ENCODE data around the gene DLG2. TPM values are rescaled to one million over a fixed set of nuclear protein-coding genes. Genes with fewer than 3 reads are reported as not detected.

The DLG2 gene
- total and polyA plus RNA-seq, 2 of the 4 experiments (the other 2 are of a cell fraction) = 0.31 to 0.36 TPM

DNA sequence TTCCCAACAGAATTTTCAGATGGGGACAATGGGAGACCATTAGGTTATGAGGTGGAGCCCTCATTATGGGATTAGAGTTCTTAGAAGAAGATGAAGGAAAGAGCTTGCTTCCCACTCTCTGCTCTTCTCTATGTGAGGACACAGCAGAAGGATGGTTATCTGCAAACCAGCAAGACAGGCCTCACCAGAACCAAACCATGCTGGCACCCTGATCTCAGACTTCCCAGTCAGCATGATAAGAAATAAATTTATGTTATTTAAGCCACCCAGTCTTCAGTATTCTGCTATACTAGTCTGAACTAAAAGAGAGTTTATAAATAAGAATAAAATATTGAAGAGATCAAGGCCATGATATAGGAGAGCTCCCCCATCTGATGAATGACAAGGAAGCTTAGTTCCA is 1394.6 kb downstream of the DLG2 start:
- Histone ChIP-seq H3K4me3 (ENCODE audit: insufficient read depth, low read depth, low read length) (no peak overlapping the region), H2BK120ac (ENCODE audit: low read depth, low read length) (no peak overlapping the region), H4K91ac (ENCODE audit: insufficient read depth, low read depth, low read length) (no peak overlapping the region), H3K14ac (replicated peaks; ENCODE audit: low read depth, low read length) (no peak overlapping the region), H3K36me3 (ENCODE audit: control insufficient read depth, insufficient read depth, low read length) (no peaks in the 10 kb centered on the region), H3K9me1 (ENCODE audit: insufficient read depth, low read length) (no peaks in the 10 kb centered on the region), H2BK5ac (ENCODE audit: low read depth, low read length, poor library complexity, severe bottlenecking) (no peak overlapping the region), H3K4ac (ENCODE audit: low read depth, low read length) (no peak overlapping the region), H3K23ac (ENCODE audit: low read depth, low read length) (no peak overlapping the region), H3K9me3 (ENCODE audit: control insufficient read depth, insufficient read depth, low read length) (no peaks in the 10 kb centered on the region), H3K27ac (ENCODE audit: insufficient read depth, low read length) (no peak overlapping the region), H3K27me3 (ENCODE audit: control insufficient read depth, insufficient read depth, low read length) (no peaks in the 10 kb centered on the region), H2AFZ (replicated peaks; ENCODE audit: low read length, poor library complexity) (no peak overlapping the region), H3K18ac (ENCODE audit: low read depth, low read length) (no peak overlapping the region), H3K56ac (ENCODE audit: extremely low read depth, insufficient read depth, low read length) (no peak overlapping the region), H3K9ac (ENCODE audit: low read depth, low read length) (no peak overlapping the region), H3K79me1 (ENCODE audit: low read depth in 1 of 2, low read length in 2 of 2) (no peaks in the 10 kb centered on the region), H4K5ac (ENCODE audit: low read depth, low read length) (no peak overlapping the region), H2AK5ac (ENCODE audit: low read depth, low read length) (no peak overlapping the region), H4K20me1 (ENCODE audit: insufficient read depth, low read length) (no peaks in the 10 kb centered on the region), H2AK9ac (replicated peaks; ENCODE audit: low read depth, low read length, poor library complexity) (no peak overlapping the region), H2BK20ac (ENCODE audit: low read depth, low read length) (no peak overlapping the region), H3K4me2 (ENCODE audit: low read depth, low read length) (no peak overlapping the region), H4K8ac (ENCODE audit: low read depth in 2 of 2, low read length in 2 of 2) (no peak overlapping the region), H2BK15ac (ENCODE audit: low read depth, low read length) (no peak overlapping the region), H3K4me1 (ENCODE audit: control insufficient read depth, insufficient read depth, low read length) (no peaks in the 10 kb centered on the region)
- TF ChIP-seq MAFK (IDR thresholded peaks at IDR 0.05; ENCODE audit: low read depth, low read length) (no peak), CHD1 (IDR thresholded peaks at IDR 0.05; ENCODE audit: low read depth, low read length) (no peak), POLR2A (IDR thresholded peaks at IDR 0.05; ENCODE audit: low read depth, low read length) (no peak), MXI1 (IDR thresholded peaks at IDR 0.05; ENCODE audit: borderline replicate concordance, low read depth, low read length) (no peak), USF2 (IDR thresholded peaks at IDR 0.05; ENCODE audit: low read depth, low read length) (no peak), SMC3 (IDR thresholded peaks at IDR 0.05; ENCODE audit: low read depth, low read length) (no peak), FOS (IDR thresholded peaks at IDR 0.05; ENCODE audit: low read depth, low read length) (no peak), BHLHE40 (IDR thresholded peaks at IDR 0.05; ENCODE audit: low read depth, low read length) (no peak), RAD21 (IDR thresholded peaks at IDR 0.05; ENCODE audit: low read length) (no peak), RFX5 (IDR thresholded peaks at IDR 0.05; ENCODE audit: low read depth, low read length) (no peak), CEBPB (IDR thresholded peaks at IDR 0.05; ENCODE audit: low read depth, low read length) (no peak), MAZ (IDR thresholded peaks at IDR 0.05; ENCODE audit: borderline replicate concordance, low read depth, low read length) (no peak)
- TF ChIP-seq, protein P1, sequence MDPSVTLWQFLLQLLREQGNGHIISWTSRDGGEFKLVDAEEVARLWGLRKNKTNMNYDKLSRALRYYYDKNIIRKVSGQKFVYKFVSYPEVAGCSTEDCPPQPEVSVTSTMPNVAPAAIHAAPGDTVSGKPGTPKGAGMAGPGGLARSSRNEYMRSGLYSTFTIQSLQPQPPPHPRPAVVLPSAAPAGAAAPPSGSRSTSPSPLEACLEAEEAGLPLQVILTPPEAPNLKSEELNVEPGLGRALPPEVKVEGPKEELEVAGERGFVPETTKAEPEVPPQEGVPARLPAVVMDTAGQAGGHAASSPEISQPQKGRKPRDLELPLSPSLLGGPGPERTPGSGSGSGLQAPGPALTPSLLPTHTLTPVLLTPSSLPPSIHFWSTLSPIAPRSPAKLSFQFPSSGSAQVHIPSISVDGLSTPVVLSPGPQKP (IDR thresholded peaks at IDR 0.05; ENCODE audit: borderline replicate concordance, low read depth, low read length) = no peak
- TF ChIP-seq, protein P2, sequence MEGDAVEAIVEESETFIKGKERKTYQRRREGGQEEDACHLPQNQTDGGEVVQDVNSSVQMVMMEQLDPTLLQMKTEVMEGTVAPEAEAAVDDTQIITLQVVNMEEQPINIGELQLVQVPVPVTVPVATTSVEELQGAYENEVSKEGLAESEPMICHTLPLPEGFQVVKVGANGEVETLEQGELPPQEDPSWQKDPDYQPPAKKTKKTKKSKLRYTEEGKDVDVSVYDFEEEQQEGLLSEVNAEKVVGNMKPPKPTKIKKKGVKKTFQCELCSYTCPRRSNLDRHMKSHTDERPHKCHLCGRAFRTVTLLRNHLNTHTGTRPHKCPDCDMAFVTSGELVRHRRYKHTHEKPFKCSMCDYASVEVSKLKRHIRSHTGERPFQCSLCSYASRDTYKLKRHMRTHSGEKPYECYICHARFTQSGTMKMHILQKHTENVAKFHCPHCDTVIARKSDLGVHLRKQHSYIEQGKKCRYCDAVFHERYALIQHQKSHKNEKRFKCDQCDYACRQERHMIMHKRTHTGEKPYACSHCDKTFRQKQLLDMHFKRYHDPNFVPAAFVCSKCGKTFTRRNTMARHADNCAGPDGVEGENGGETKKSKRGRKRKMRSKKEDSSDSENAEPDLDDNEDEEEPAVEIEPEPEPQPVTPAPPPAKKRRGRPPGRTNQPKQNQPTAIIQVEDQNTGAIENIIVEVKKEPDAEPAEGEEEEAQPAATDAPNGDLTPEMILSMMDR (conservative IDR thresholded peaks at IDR 0.05; ENCODE audit: low read depth, low read length) = no peak
- no TSS peak for BruUV-seq (replicated peaks)
- no peak for DNase-seq
- dilution Hi-C loops (cut with HindIII; ENCODE audit: low sequenced_read_pairs, unreplicated experiment) = no loop called here
- ChIA-PET POLR2A (ENCODE audit: unreplicated experiment) (no interaction called here), CTCF (interaction anchor here (1.1 kb wide), 1 partner anchor 13 kb away, joined by 3 read pairs; no protein-coding TSS in a partner anchor)
- intact Hi-C loops (cut with micrococcal nuclease) = no loop called here
- ATAC-seq (ENCODE audit: low read depth) = no peak
- in situ Hi-C loops (cut with MboI; ENCODE audit: low sequenced_read_pairs) = no loop called here

Measured in IMR-90 (cell line).